Panc1 (cell line): ENCODE results near the gene FLYWCH1. TPM values are rescaled to one million over a fixed set of nuclear protein-coding genes. Genes with fewer than 3 reads are reported as not detected.

ENCODE experiments used
- ATAC-seq: fragments of 200-7000 bp; cut with Tn5 transposase; 2 replicates; pipeline ENCODE4 v1.9.1; 2020; ENCODE audit warnings: mild to moderate bottlenecking, moderate library complexity
- BruUV-seq: library from RNA; stranded (reverse); fragments of 400-500 nt; replicated peaks from 2 replicates; lab custom pipeline; 2021; lab: Mats Ljungman, UMichigan
- CTCF ChIA-PET: fragments of 300-600 bp; sonication (Branson Sonifier 250); formaldehyde crosslinking; loops from one replicate; lab custom pipeline; 2022; ENCODE audit warnings: antibody characterized with exemption; lab: Charles Lee
- POLR2A ChIA-PET: fragments of 300-600 bp; sonication (Branson Sonifier 250); formaldehyde crosslinking; loops from one replicate; lab custom pipeline; 2022; ENCODE audit warnings: antibody characterized with exemption; lab: Charles Lee
- DNase-seq: peaks from one replicate; pipeline ENCODE4 v3.0.0-alpha.2; 2010; ENCODE audit warnings: low read depth, low spot score
- H3K27ac ChIP-seq: 2 replicates; pipeline ENCODE4 v1.5.1; 2011; ENCODE audit warnings: mild to moderate bottlenecking, low read length, inconsistent platforms
- H3K27me3 ChIP-seq: fragments of 200-500 bp; sonication (Bioruptor generic); 2 replicates; pipeline ENCODE4 v1.6.0; 2014; ENCODE audit warnings: low read length, inconsistent platforms; ENCODE audit not compliant: control insufficient read depth, insufficient read depth
- H3K36me3 ChIP-seq: fragments of 200-500 bp; sonication (Bioruptor generic); 2 replicates; pipeline ENCODE4 v1.5.1; 2014; ENCODE audit warnings: inconsistent platforms, mild to moderate bottlenecking, low read length, moderate library complexity; ENCODE audit not compliant: control insufficient read depth, insufficient read depth
- H3K4me1 ChIP-seq: 2 replicates; pipeline ENCODE4 v1.5.1; 2011; ENCODE audit warnings: inconsistent platforms, mild to moderate bottlenecking, low read length, moderate library complexity; ENCODE audit not compliant: control insufficient read depth, insufficient read depth
- H3K4me3 ChIP-seq, 2 experiments: 2 replicates each; pipeline ENCODE4 v1.5.1; 2011 to 2012; ENCODE audit warnings: low read depth in 2 of 2, low read length in 2 of 2, mild to moderate bottlenecking in 2 of 2, inconsistent platforms in 1 of 2, moderate library complexity in 1 of 2
- H3K9me3 ChIP-seq: fragments of 200-500 bp; sonication (Bioruptor generic); 2 replicates; pipeline ENCODE4 v1.5.1; 2014; ENCODE audit warnings: low read depth, mild to moderate bottlenecking, inconsistent platforms, low read length, moderate library complexity; ENCODE audit not compliant: control insufficient read depth, insufficient read depth
- POLR2AphosphoS5 ChIP-seq: IDR thresholded peaks from 2 replicates; pipeline ENCODE4 v1.6.1; 2012; ENCODE audit warnings: mild to moderate bottlenecking, low read depth, low read length, moderate library complexity
- REST ChIP-seq, 2 experiments: IDR thresholded peaks; 2 replicates each; pipeline ENCODE4 v1.6.1; 2011 to 2012; ENCODE audit warnings: low read depth in 2 of 2, control low read depth in 1 of 2, low read length in 1 of 2, mild to moderate bottlenecking in 1 of 2, moderate library complexity in 1 of 2; ENCODE audit not compliant: insufficient read depth in 1 of 2
- SIN3A ChIP-seq: IDR thresholded peaks from 2 replicates; pipeline ENCODE4 v1.6.1; 2012; ENCODE audit warnings: low read depth, mild to moderate bottlenecking, low read length, moderate library complexity, borderline replicate concordance; ENCODE audit not compliant: insufficient read depth
- TCF7L2 ChIP-seq: IDR thresholded peaks from 2 replicates; pipeline ENCODE4 v1.6.1; 2011; ENCODE audit warnings: mild to moderate bottlenecking, low read depth, low read length, inconsistent platforms
- in situ Hi-C: cut with HindIII; loops from 2 replicates; pipeline ENCODE4 v1.10.0; 2016; ENCODE audit warnings: low sequenced_read_pairs, low pct_unique_long_range_greater_than_20kb
- intact Hi-C: fragments of 100-400 bp; cut with micrococcal nuclease; formaldehyde crosslinking; loops from one replicate; pipeline ENCODE4 v1.10.0; 2022; ENCODE audit not compliant: unreplicated experiment
- total RNA-seq: library from RNA; stranded (reverse); gene quantifications from one replicate; pipeline ENCODE4 v1.2.1, GENCODE V29; 2021; ENCODE audit not compliant: unreplicated experiment
- TF ChIP-seq, protein P1 (sequence below): fragments of 450-650 bp; IDR thresholded peaks from 2 replicates; pipeline ENCODE4 v1.5.1; 2017; ENCODE audit warnings: mild to moderate bottlenecking

The FLYWCH1 gene
- total RNA-seq, 1 experiment from 2014 or later, result 67.9 TPM

DNA sequence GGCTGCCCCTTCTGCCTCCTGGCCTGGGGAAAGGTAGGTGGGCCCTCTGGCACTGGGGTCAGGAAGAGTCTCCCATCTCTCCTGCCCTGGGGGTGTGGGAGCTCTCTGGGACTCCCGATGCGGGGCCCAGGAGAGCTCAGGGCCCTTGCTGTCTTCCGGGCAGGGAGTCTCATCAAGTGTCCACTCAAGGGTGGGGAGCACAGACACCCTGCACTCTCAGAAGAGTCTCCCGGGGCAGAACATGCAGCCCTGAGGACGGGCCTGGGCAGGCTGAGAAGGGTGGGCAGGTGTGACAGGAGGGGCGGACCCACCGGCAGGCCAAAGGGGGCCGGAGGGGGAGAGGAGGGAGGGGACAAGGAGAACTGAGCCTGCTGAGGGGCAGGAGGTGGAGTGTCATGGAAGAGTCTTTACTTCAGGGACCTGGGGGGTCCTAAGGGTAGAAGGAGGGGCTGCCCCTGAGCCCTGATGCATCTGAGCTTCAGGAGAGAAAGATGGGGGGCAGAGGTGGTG, 76.9 kb downstream of the FLYWCH1 start:
- Histone ChIP-seq H3K4me1 (peaks cover 3% of the 10 kb centered on the region), H3K9me3 (no peaks in the 10 kb centered on the region), H3K27me3 (no peaks in the 10 kb centered on the region), H3K4me3 (no peak overlapping the region), H3K27ac (no peak overlapping the region), H3K36me3 (no peaks in the 10 kb centered on the region)
- in situ Hi-C loops, result no loop called here
- ChIA-PET CTCF (interaction anchor here (0.6 kb wide), 1 partner anchor 70 kb away, joined by 3 read pairs; no protein-coding TSS in a partner anchor), POLR2A (no interaction called here)
- TF ChIP-seq TCF7L2 (no peak), SIN3A (no peak)
- TF ChIP-seq, protein P1, sequence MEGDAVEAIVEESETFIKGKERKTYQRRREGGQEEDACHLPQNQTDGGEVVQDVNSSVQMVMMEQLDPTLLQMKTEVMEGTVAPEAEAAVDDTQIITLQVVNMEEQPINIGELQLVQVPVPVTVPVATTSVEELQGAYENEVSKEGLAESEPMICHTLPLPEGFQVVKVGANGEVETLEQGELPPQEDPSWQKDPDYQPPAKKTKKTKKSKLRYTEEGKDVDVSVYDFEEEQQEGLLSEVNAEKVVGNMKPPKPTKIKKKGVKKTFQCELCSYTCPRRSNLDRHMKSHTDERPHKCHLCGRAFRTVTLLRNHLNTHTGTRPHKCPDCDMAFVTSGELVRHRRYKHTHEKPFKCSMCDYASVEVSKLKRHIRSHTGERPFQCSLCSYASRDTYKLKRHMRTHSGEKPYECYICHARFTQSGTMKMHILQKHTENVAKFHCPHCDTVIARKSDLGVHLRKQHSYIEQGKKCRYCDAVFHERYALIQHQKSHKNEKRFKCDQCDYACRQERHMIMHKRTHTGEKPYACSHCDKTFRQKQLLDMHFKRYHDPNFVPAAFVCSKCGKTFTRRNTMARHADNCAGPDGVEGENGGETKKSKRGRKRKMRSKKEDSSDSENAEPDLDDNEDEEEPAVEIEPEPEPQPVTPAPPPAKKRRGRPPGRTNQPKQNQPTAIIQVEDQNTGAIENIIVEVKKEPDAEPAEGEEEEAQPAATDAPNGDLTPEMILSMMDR, result no peak
- no TSS peak for BruUV-seq
- DNase-seq (no peak), ATAC-seq (no peak)
- intact Hi-C loops, result no loop called here

DNA sequence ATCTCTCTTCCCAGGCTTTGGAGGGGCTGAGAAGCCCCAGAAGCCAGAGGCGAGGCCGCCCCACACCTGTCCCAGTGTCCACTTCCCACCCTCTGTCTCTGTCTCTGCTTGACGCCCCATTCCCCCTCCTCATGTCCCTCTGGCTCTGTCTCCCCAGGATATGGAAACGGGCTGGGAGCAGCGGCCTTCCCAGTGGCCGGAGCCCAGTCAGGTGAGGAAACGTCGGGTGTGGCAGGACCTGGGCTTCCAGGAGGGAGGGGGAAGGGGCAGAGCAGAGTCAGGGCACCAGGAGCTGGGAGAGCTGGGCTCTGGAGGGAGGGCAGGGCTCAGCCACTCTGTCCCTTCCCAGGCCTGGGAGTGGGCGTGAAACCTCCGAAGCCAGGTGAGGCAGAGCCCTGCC, 79.2 kb downstream of the FLYWCH1 start:
- Histone ChIP-seq H3K27ac (no peak overlapping the region), H3K9me3 (no peaks in the 10 kb centered on the region), H3K4me1 (no peaks in the 10 kb centered on the region), H3K36me3 (no peaks in the 10 kb centered on the region), H3K4me3 (no peak overlapping the region), H3K27me3 (no peaks in the 10 kb centered on the region)
- no peak for ATAC-seq
- in situ Hi-C loops, result no loop called here
- BruUV-seq, result no TSS peak
- CTCF ChIA-PET, result interaction anchor here (0.6 kb wide), 1 partner anchor 30 kb away, joined by 11 read pairs; no protein-coding TSS in a partner anchor
- TF ChIP-seq, protein P1, result no peak
- TF ChIP-seq TCF7L2 (no peak), REST (IDR thresholded peaks at IDR 0.05; ENCODE audit: insufficient read depth in 1 of 2, low read depth in 2 of 2, low read length in 1 of 2) (no peak), SIN3A (no peak), POLR2AphosphoS5 (no peak)
- intact Hi-C loops, result no loop called here
- POLR2A ChIA-PET, result no interaction called here
- DNase-seq, result no peak
